Measurements from ENCODE around the gene VSTM4.

Gene VSTM4

GRCh38 chr10:49096890-49097445 is 18.4 kb downstream of the VSTM4 start:
- no peak for DNase-seq (ENCODE audit: extremely low read depth in 1 of 2, low read depth in 1 of 2)

- DNase-seq (ENCODE audit: extremely low read depth in 1 of 2, low read depth in 1 of 2) = no peak
Observed at GRCh38 chr10:49094646-49095045, 20.7 kb downstream of the VSTM4 start.

- DNase-seq (ENCODE audit: extremely low read depth in 1 of 2, low read depth in 1 of 2) = no peak
Observed at GRCh38 chr10:49093922-49094321, 21.4 kb downstream of the VSTM4 start.

- no peak for DNase-seq (ENCODE audit: extremely low read depth in 1 of 2, low read depth in 1 of 2)
Observed at GRCh38 chr10:49092477-49092876, 22.8 kb downstream of the VSTM4 start.

GRCh38 chr10:49091450-49092210 is 23.7 kb downstream of the VSTM4 start:
- DNase-seq (ENCODE audit: extremely low read depth in 1 of 2, low read depth in 1 of 2) = no peak

GRCh38 chr10:49090696-49091380 is 24.5 kb downstream of the VSTM4 start:
- no peak for DNase-seq (ENCODE audit: extremely low read depth in 1 of 2, low read depth in 1 of 2)

GRCh38 chr10:49090189-49090575 is 25.1 kb downstream of the VSTM4 start:
- no peak for DNase-seq (ENCODE audit: extremely low read depth in 1 of 2, low read depth in 1 of 2)

- no peak for DNase-seq (ENCODE audit: extremely low read depth in 1 of 2, low read depth in 1 of 2)
Observed at GRCh38 chr10:49089557-49090188, 25.6 kb downstream of the VSTM4 start.

- no peak for DNase-seq (ENCODE audit: extremely low read depth in 1 of 2, low read depth in 1 of 2)
Observed at GRCh38 chr10:49089152-49089551, 26.2 kb downstream of the VSTM4 start.

- DNase-seq (ENCODE audit: extremely low read depth in 1 of 2, low read depth in 1 of 2) = no peak
Observed at GRCh38 chr10:49086889-49087288, 28.4 kb downstream of the VSTM4 start.

GRCh38 chr10:49083261-49083660 is 32.1 kb downstream of the VSTM4 start:
- no peak for DNase-seq (ENCODE audit: extremely low read depth in 1 of 2, low read depth in 1 of 2)

- no peak for DNase-seq (ENCODE audit: extremely low read depth in 1 of 2, low read depth in 1 of 2)
Observed at GRCh38 chr10:49082766-49083165, 32.6 kb downstream of the VSTM4 start.

GRCh38 chr10:49081547-49082275 is 33.6 kb downstream of the VSTM4 start:
- no peak for DNase-seq (ENCODE audit: extremely low read depth in 1 of 2, low read depth in 1 of 2)

- no peak for DNase-seq (ENCODE audit: extremely low read depth in 1 of 2, low read depth in 1 of 2)
Observed at GRCh38 chr10:49080965-49081364, 34.4 kb downstream of the VSTM4 start.

- peak in 1 of 2 donors; percentile 8 for DNase-seq (ENCODE audit: extremely low read depth in 1 of 2, low read depth in 1 of 2)
Observed at GRCh38 chr10:49080071-49080470, 35.3 kb downstream of the VSTM4 start.

GRCh38 chr10:49079499-49079898 is 35.8 kb downstream of the VSTM4 start:
- no peak for DNase-seq (ENCODE audit: extremely low read depth in 1 of 2, low read depth in 1 of 2)

GRCh38 chr10:49079072-49079471 is 36.2 kb downstream of the VSTM4 start:
- DNase-seq (ENCODE audit: extremely low read depth in 1 of 2, low read depth in 1 of 2) = no peak

- no peak for DNase-seq (ENCODE audit: extremely low read depth in 1 of 2, low read depth in 1 of 2)
Observed at GRCh38 chr10:49078433-49078832, 36.9 kb downstream of the VSTM4 start.

- peak; percentile 7 to 22 for DNase-seq (ENCODE audit: extremely low read depth in 1 of 2, low read depth in 1 of 2)
Observed at GRCh38 chr10:49076741-49077521, 38.4 kb downstream of the VSTM4 start.

GRCh38 chr10:49076319-49076718 is 39.0 kb downstream of the VSTM4 start:
- no peak for DNase-seq (ENCODE audit: extremely low read depth in 1 of 2, low read depth in 1 of 2)
